ENCODE measurements around the gene PRSS50.

The PRSS50 gene

GRCh38 chr3:46669191-46669999 is 48.3 kb downstream of the PRSS50 start:
- no peak for DNase-seq (ENCODE audit: low spot score)

- DNase-seq (ENCODE audit: low spot score) = no peak
These were observed 49.1 kb downstream of the PRSS50 start for GRCh38 chr3:46668591-46668990.

DNA sequence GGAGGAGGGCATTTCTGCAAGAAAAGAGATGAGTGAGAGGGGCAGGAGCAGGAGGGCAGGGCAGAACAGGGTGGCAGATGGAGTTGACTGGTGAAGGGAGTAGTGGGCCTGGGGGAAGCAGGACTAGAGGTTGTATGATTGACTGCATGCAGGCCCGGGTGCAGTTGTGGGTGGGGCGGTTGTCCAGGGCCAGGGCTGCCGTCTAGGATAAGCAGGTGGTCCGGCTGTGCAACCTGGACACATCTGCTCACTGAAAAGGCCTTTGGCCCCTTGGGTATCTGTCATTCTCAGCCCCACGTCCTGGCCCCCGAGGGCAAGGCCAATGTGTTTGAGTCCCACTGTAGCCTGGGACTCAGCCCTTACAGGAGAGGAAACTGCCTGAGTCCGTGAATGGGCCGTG is 49.6 kb downstream of the PRSS50 start:
- DNase-seq (ENCODE audit: low spot score) = no peak

GRCh38 chr3:46667657-46668056 is 50.0 kb downstream of the PRSS50 start:
- DNase-seq (ENCODE audit: low spot score) = no peak

- DNase-seq (ENCODE audit: low spot score) = no peak
These were observed 50.5 kb downstream of the PRSS50 start for GRCh38 chr3:46667061-46667621.

GRCh38 chr3:46666453-46666845 is 51.2 kb downstream of the PRSS50 start:
- no peak for DNase-seq (ENCODE audit: low spot score)

DNA sequence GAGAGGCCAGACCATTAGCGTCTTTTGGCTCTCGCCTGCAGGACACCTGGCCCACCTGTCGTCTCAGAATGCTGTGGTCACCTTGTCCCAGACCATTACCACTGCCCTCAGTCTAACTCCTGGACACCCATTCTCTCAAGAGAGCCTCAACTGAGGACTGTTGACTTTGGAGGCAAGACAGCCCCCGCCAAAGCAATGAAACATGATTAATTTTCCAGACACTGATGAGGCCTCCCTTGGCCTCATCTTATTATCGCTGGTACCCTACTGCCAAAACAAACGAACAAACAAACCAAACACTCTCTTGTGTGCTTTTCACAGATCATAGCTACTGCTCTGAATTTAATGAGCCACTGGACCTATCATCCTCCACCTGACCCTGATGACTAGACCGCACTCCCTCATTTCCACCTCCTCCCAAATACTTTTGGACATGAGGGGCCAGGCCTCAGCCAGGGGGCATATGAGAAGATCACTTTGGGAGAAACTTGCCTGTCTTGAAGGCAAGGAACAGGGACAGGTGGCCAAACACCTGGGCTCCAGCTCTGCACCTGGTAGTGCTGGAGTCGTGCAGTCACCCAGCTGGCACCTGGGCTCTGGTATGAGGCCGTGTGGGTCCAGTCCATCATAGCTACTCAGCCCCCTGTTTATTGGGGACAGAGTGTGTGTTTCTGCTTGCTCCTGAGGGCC is 51.8 kb downstream of the PRSS50 start:
- DNase-seq (ENCODE audit: low spot score) = no peak

DNA sequence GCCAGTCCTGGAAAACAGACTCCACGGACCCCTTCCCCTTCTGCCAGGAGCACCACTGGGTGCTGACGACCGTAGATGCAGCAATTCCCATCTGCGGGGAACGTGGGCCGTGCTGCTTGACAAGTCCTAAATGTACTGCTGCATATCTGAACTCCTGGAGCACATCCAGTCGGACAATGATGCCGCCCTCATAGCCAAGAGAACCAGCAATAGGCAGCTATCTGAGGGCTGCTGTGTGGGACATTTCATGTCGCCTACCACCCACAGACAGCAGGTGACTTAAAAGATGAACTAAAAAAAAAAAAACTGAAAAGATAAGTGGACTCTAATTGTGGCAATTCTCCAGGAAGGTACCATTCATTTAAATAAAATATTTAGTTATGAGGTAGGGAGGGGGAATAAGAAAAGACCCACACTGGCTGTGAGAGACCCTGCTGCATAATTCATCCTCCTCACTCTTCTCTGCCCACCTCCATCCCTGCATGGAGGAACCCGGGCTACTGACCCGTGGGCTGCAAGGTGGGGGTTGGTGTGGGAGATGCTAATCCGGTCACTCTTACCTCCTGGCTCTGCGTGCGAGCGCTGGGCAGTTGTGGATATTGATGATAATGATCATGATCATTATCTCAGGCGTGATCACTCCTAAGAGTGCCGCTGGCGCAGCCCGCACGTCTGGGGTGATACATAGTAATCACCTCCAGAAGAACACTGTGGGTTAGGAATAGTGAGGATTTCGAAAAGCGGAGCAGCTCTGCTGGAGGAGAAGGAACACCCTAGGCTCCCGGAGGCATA is 52.5 kb downstream of the PRSS50 start:
- DNase-seq (ENCODE audit: low spot score) = no peak

- no peak for DNase-seq (ENCODE audit: low spot score)
These were observed 53.3 kb downstream of the PRSS50 start for GRCh38 chr3:46664188-46664970.

DNA sequence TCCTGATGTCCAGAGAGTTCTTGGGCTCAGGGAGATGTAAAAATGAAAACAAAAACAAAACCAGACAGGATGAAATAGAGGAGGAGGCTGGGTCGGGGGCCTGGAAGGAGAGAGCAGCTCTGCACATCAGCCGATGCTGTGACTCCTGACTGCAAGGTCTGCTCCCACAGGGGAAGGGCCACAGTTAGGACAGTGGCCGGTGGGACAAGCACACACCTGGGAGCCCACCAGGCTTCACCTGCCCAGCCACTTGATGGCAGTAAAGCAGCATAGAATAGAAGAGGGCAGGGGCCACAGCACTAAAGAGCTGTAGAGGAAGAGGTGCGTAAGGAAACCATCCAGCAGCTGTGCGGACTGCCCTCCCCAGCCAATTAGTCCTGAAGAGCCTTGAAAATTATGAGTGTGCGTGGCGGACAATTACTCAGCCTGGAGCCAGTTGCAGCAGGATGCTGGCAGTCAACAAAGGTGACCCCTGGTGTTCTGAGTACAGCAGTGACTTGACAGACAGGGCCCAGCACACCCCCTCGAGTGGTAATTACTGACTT is 54.0 kb downstream of the PRSS50 start:
- DNase-seq (ENCODE audit: low spot score) = no peak

DNA sequence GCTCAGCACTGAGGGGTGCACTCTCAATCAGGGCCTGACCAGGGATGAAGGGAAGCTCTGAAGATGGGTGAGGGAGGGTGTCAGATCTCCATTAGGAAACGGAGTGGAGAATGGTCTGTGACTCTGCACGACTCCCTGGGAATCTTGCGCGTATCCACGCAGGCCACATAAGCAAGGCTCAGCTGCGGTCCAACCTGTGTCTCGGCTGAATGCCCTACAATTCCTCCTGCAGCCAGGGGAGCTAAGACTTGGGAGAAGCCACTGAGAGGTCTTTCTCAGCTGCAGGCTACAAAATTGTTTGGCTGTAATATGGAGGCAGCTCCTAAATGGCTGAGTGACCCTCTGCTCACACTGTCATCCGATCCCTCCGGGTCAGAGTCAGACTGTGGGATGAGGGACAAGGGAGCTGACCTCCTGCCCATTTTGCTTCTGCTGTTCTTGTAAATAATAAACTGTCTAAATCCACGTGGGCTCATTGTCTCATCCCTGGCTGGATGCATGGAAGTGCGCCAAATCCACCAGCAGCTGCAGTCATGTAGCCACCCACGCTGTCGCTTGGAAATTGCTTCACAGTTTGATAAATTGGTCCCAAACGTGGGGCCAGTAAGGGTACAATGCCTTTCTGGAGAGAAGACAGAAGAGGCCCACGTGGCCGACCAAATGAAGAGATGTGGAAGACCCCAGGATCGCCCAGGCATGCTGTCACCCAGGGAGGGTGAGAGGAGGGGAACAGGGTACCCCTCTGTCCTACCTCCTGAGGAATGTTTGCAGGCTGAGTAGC is 54.7 kb downstream of the PRSS50 start:
- DNase-seq (ENCODE audit: low spot score) = no peak
